Breast epithelium (tissue), 3 donors: Measurements from ENCODE around the gene SLC35B4.

Experiments
- CTCF ChIP-seq, 3 donors: fragments of 450-650 bp; IDR thresholded peaks; one replicate each; pipeline ENCODE4 v1.5.1; 2016 to 2017; ENCODE audit warnings: antibody characterized with exemption in 3 of 3, mild to moderate bottlenecking in 3 of 3, moderate library complexity in 3 of 3
- POLR2AphosphoS5 ChIP-seq, 3 donors: sonication (generic); formaldehyde crosslinking; IDR thresholded peaks; one replicate each; pipeline ENCODE4 v1.6.1; 2017; ENCODE audit warnings: antibody characterized with exemption in 3 of 3

GRCh38 chr7:134364619-134365037 lies 47.9 kb upstream of the SLC35B4 start:
- no peak for TF ChIP-seq CTCF (IDR thresholded peaks at IDR 0.05)
- TF ChIP-seq POLR2AphosphoS5 (IDR thresholded peaks at IDR 0.05) = no peak
